GM18861 (cell line): ENCODE data around the gene GJD3.

Experiments used
- ATAC-seq: cut with Tn5 transposase; IDR thresholded peaks from one replicate; pipeline ENCODE4 v1.9.1; 2021; ENCODE audit not compliant: unreplicated experiment

GJD3 gene

GRCh38 chr17:40352779-40353394 lies 11.7 kb downstream of the GJD3 start:
- ATAC-seq, result no peak

- no peak for ATAC-seq
Observed at GRCh38 chr17:40352237-40352778, 12.2 kb downstream of the GJD3 start.

GRCh38 chr17:40351359-40352236 lies 12.9 kb downstream of the GJD3 start:
- no peak for ATAC-seq

- no peak for ATAC-seq
Observed at GRCh38 chr17:40350689-40351358, 13.7 kb downstream of the GJD3 start.

- ATAC-seq, result no peak
Observed at GRCh38 chr17:40349895-40350688, 14.4 kb downstream of the GJD3 start.

- ATAC-seq, result no peak
Observed at GRCh38 chr17:40349477-40349894, 15.1 kb downstream of the GJD3 start.

GRCh38 chr17:40348562-40349476 lies 15.7 kb downstream of the GJD3 start:
- no peak for ATAC-seq

- ATAC-seq, result no peak
Observed at GRCh38 chr17:40348136-40348504, 16.4 kb downstream of the GJD3 start.

GRCh38 chr17:40347319-40348135 lies 17.0 kb downstream of the GJD3 start:
- ATAC-seq, result no peak

- ATAC-seq, result no peak
Observed at GRCh38 chr17:40346765-40347158, 17.8 kb downstream of the GJD3 start.

GRCh38 chr17:40345994-40346764 lies 18.4 kb downstream of the GJD3 start:
- ATAC-seq, result no peak

GRCh38 chr17:40345161-40345993 lies 19.2 kb downstream of the GJD3 start:
- no peak for ATAC-seq

- no peak for ATAC-seq
Observed at GRCh38 chr17:40344421-40345160, 19.9 kb downstream of the GJD3 start.

- no peak for ATAC-seq
Observed at GRCh38 chr17:40343219-40344119, 21.1 kb downstream of the GJD3 start.

GRCh38 chr17:40342504-40343218 lies 21.9 kb downstream of the GJD3 start:
- no peak for ATAC-seq
